Right atrium auricular region (tissue), 2 donors: Measurements from ENCODE around the gene MEPE. TPM values are rescaled to one million over a fixed set of nuclear protein-coding genes. Genes with fewer than 3 reads are reported as not detected.

Experiments used
- DNase-seq: peaks from one replicate; pipeline ENCODE4 v3.0.0-alpha.2; 2019; ENCODE audit warnings: low spot score
- H3K27ac ChIP-seq, 2 donors: fragments of 200-600 bp; sonication (generic); 1 replicate in 1 of 2; 2 replicates in 1 of 2; pipeline ENCODE4 v1.5.1; 2016 to 2019
- H3K27me3 ChIP-seq, 2 donors: fragments of 200-600 bp; sonication (generic); one replicate each; pipeline versions ENCODE4 v1.5.1 to v1.6.0; 2017 to 2019
- H3K36me3 ChIP-seq: fragments of 200-600 bp; sonication (generic); one replicate; pipeline ENCODE4 v1.5.1; 2016
- H3K4me1 ChIP-seq, 2 donors: fragments of 200-600 bp; sonication (generic); one replicate each; pipeline versions ENCODE4 v1.5.1 to v1.6.0; 2017 to 2019
- H3K4me3 ChIP-seq, 2 donors: fragments of 200-600 bp; sonication (generic); 1 replicate in 1 of 2; 2 replicates in 1 of 2; pipeline ENCODE4 v1.5.1; 2017 to 2019; ENCODE audit warnings: mild to moderate bottlenecking in 1 of 2, moderate library complexity in 1 of 2
- H3K9me3 ChIP-seq, 2 donors: fragments of 200-600 bp; sonication (generic); one replicate each; pipeline ENCODE4 v1.5.1; 2019
- total RNA-seq, 2 donors: library from RNA; depleted of rRNA; stranded (reverse); fragments of >200 nt; gene quantifications; one replicate each; pipeline ENCODE4 v1.1.0, GENCODE V29; 2016
- TF ChIP-seq, protein P1 (sequence below), 2 donors: fragments of 200-600 bp; sonication (generic); IDR thresholded peaks; one replicate each; pipeline ENCODE4 v1.5.1; 2019; ENCODE audit warnings: antibody characterized with exemption in 2 of 2

Gene MEPE
- total RNA-seq, 2 donors from 2014 or later, result not detected

- Histone ChIP-seq H3K27me3 (no peaks in the 10 kb centered on the region), H3K9me3 (no peaks in the 10 kb centered on the region), H3K36me3 (no peaks in the 10 kb centered on the region), H3K27ac (peak overlapping the region; percentile 56 to 72), H3K4me3 (no peak overlapping the region), H3K4me1 (peaks cover 0 to 20% of the 10 kb centered on the region in 2 donors)
- no peak for DNase-seq
- TF ChIP-seq, protein P1, sequence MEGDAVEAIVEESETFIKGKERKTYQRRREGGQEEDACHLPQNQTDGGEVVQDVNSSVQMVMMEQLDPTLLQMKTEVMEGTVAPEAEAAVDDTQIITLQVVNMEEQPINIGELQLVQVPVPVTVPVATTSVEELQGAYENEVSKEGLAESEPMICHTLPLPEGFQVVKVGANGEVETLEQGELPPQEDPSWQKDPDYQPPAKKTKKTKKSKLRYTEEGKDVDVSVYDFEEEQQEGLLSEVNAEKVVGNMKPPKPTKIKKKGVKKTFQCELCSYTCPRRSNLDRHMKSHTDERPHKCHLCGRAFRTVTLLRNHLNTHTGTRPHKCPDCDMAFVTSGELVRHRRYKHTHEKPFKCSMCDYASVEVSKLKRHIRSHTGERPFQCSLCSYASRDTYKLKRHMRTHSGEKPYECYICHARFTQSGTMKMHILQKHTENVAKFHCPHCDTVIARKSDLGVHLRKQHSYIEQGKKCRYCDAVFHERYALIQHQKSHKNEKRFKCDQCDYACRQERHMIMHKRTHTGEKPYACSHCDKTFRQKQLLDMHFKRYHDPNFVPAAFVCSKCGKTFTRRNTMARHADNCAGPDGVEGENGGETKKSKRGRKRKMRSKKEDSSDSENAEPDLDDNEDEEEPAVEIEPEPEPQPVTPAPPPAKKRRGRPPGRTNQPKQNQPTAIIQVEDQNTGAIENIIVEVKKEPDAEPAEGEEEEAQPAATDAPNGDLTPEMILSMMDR (IDR thresholded peaks at IDR 0.05), result no peak
Observed at GRCh38 chr4:87844452-87844851, 11.7 kb downstream of the MEPE start.

GRCh38 chr4:87846226-87846625 lies 13.5 kb downstream of the MEPE start:
- TF ChIP-seq, protein P1 (IDR thresholded peaks at IDR 0.05), result no peak
- Histone ChIP-seq H3K4me1 (peaks cover 0 to 20% of the 10 kb centered on the region in 2 donors), H3K4me3 (no peak overlapping the region), H3K36me3 (no peaks in the 10 kb centered on the region), H3K27me3 (no peaks in the 10 kb centered on the region), H3K9me3 (no peaks in the 10 kb centered on the region), H3K27ac (no peak overlapping the region)
- no peak for DNase-seq

GRCh38 chr4:87848622-87849351 lies 16.0 kb downstream of the MEPE start:
- Histone ChIP-seq H3K27me3 (no peaks in the 10 kb centered on the region), H3K27ac (peak overlapping the region; percentile 11 to 46), H3K4me1 (peaks cover 0 to 14% of the 10 kb centered on the region in 2 donors), H3K9me3 (no peaks in the 10 kb centered on the region), H3K36me3 (no peaks in the 10 kb centered on the region), H3K4me3 (peak overlapping the region in 1 of 2 donors; percentile 27)
- TF ChIP-seq, protein P1 (IDR thresholded peaks at IDR 0.05), result peak; percentile 37 to 80
- peak; percentile 78 for DNase-seq

DNA sequence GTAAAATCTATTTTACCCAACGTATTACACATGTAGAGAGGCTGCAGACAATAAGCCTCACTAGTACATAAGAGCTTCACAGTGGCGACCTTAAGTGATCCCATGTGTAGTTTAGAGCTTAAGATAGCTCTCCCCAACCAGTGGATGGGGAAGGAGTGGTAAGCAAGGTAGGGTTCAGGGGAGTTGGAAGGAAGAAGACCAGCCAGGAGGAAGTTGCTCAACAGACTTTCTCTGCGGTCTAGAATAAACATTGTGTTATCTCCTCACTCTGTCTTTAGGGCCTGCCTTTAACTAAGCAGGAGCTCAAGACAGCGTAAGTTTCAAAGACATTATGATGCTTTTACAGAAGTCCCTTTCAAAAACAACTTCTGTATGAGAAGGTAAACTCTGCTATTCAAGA lies 16.8 kb downstream of the MEPE start:
- TF ChIP-seq, protein P1 (IDR thresholded peaks at IDR 0.05), result no peak
- H3K9me3 ChIP-seq, result no peaks in the 10 kb centered on the region
- DNase-seq, result no peak
- H3K4me3 ChIP-seq, result no peak overlapping the region
- H3K36me3 ChIP-seq, result no peaks in the 10 kb centered on the region
- no peaks in the 10 kb centered on the region for H3K27me3 ChIP-seq
- H3K4me1 ChIP-seq, result peaks cover 0 to 8% of the 10 kb centered on the region in 2 donors
- no peak overlapping the region for H3K27ac ChIP-seq

- no peaks in the 10 kb centered on the region for H3K27me3 ChIP-seq
- peaks cover 0 to 8% of the 10 kb centered on the region in 2 donors for H3K4me1 ChIP-seq
- H3K4me3 ChIP-seq, result no peak overlapping the region
- DNase-seq, result no peak
- H3K9me3 ChIP-seq, result no peaks in the 10 kb centered on the region
- TF ChIP-seq, protein P1 (IDR thresholded peaks at IDR 0.05), result no peak
- peak overlapping the region in 1 of 2 donors; percentile 35 for H3K27ac ChIP-seq
- no peaks in the 10 kb centered on the region for H3K36me3 ChIP-seq
Observed at GRCh38 chr4:87851332-87851731, 18.6 kb downstream of the MEPE start.
